ENCODE data around the gene FAM163B. TPM values are rescaled to one million over a fixed set of nuclear protein-coding genes. Genes with fewer than 3 reads are reported as not detected.

The FAM163B gene
- total RNA-seq, 2 donors from 2014 or later: not detected

DNA sequence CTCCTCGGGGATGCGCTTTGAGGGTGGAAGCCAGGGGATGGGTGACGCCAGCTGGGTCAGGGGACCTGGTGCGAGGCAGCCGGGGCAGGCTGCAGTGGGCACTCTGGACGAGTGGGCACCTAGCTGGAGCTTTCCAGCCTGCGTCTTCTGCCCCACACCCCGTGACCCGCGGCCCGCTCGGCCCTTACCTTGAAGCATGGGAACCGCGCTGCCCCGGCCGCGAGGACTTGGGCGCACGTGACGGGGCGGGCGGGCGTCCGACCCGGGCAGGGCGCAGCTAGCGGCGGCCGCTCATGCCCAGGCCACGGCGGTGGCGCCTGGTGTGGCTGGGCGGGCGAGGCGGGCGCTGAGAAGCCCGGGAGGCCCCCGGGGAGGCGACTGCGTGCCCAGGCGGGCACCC lies 300 bp downstream of the FAM163B start:
- Mint-ChIP-seq H3K27ac (no peak overlapping the region), H3K27me3 (ENCODE audit: insufficient read depth) (peaks cover 49% of the 10 kb centered on the region), H3K4me1 (no peaks in the 10 kb centered on the region), H3K9me3 (no peaks in the 10 kb centered on the region), H3K4me3 (no peak overlapping the region), H3K36me3 (ENCODE audit: low read depth) (no peaks in the 10 kb centered on the region)
- TF ChIP-seq, protein P1, sequence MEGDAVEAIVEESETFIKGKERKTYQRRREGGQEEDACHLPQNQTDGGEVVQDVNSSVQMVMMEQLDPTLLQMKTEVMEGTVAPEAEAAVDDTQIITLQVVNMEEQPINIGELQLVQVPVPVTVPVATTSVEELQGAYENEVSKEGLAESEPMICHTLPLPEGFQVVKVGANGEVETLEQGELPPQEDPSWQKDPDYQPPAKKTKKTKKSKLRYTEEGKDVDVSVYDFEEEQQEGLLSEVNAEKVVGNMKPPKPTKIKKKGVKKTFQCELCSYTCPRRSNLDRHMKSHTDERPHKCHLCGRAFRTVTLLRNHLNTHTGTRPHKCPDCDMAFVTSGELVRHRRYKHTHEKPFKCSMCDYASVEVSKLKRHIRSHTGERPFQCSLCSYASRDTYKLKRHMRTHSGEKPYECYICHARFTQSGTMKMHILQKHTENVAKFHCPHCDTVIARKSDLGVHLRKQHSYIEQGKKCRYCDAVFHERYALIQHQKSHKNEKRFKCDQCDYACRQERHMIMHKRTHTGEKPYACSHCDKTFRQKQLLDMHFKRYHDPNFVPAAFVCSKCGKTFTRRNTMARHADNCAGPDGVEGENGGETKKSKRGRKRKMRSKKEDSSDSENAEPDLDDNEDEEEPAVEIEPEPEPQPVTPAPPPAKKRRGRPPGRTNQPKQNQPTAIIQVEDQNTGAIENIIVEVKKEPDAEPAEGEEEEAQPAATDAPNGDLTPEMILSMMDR (conservative IDR thresholded peaks at IDR 0.05): no peak
- 7 to 14% methylated on average over 3 to 41 of the region's 41 CpGs for WGBS, 2 experiments (ENCODE audit: insufficient coverage in 1 of 2, insufficient read length in 1 of 2)
- Histone ChIP-seq H3K4me1 (ENCODE audit: control insufficient read depth, insufficient read depth, low read length) (no peaks in the 10 kb centered on the region), H3K4me3 (ENCODE audit: low read length) (no peak overlapping the region), H3K9me3 (ENCODE audit: control insufficient read depth, low read length) (no peaks in the 10 kb centered on the region), H3K36me3 (ENCODE audit: control insufficient read depth, insufficient read depth, low read length) (no peaks in the 10 kb centered on the region), H3K9ac (ENCODE audit: extremely low read depth, low read length, poor library complexity, severe bottlenecking) (no peak overlapping the region), H3K27me3 (ENCODE audit: control insufficient read depth, insufficient read depth, low read length, poor library complexity, severe bottlenecking) (peaks cover 70% of the 10 kb centered on the region), H3K27ac (ENCODE audit: low read depth, low read length) (no peak overlapping the region)
- DNase-seq: no peak

DNA sequence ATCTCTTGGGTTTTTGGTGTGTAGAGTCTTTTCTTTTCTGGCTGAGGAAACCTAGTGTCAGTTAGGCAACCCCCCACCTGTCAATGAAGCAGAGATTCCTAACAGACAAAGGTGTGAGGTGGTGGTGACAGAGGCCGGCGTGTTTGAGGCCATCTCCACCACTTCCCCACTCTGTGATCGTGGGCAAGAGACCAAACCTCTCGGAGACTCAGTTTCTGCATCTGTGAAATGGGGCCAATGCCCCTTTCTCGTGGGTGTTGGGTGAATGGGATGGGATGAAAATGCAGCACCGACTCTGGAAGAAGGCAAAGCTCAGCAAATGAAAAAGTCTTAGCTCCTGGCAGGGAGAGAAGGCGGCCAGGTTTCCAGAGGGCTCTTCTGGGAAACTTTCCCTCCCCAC lies 807 bp downstream of the FAM163B start:
- Mint-ChIP-seq H3K4me3 (no peak overlapping the region), H3K4me1 (no peaks in the 10 kb centered on the region), H3K27ac (no peak overlapping the region), H3K36me3 (ENCODE audit: low read depth) (no peaks in the 10 kb centered on the region), H3K9me3 (no peaks in the 10 kb centered on the region), H3K27me3 (ENCODE audit: insufficient read depth) (peaks cover 49% of the 10 kb centered on the region)
- DNase-seq: no peak
- TF ChIP-seq, protein P1 (conservative IDR thresholded peaks at IDR 0.05): no peak
- Histone ChIP-seq H3K36me3 (ENCODE audit: control insufficient read depth, insufficient read depth, low read length) (no peaks in the 10 kb centered on the region), H3K4me3 (ENCODE audit: low read length) (no peak overlapping the region), H3K4me1 (ENCODE audit: control insufficient read depth, insufficient read depth, low read length) (no peaks in the 10 kb centered on the region), H3K9me3 (ENCODE audit: control insufficient read depth, low read length) (no peaks in the 10 kb centered on the region), H3K9ac (ENCODE audit: extremely low read depth, low read length, poor library complexity, severe bottlenecking) (no peak overlapping the region), H3K27me3 (ENCODE audit: control insufficient read depth, insufficient read depth, low read length, poor library complexity, severe bottlenecking) (peaks cover 66% of the 10 kb centered on the region), H3K27ac (ENCODE audit: low read depth, low read length) (no peak overlapping the region)
- WGBS, 2 experiments (ENCODE audit: insufficient coverage in 1 of 2, insufficient read length in 1 of 2): 80% methylated on average over 4 to 7 of the region's 7 CpGs

DNA sequence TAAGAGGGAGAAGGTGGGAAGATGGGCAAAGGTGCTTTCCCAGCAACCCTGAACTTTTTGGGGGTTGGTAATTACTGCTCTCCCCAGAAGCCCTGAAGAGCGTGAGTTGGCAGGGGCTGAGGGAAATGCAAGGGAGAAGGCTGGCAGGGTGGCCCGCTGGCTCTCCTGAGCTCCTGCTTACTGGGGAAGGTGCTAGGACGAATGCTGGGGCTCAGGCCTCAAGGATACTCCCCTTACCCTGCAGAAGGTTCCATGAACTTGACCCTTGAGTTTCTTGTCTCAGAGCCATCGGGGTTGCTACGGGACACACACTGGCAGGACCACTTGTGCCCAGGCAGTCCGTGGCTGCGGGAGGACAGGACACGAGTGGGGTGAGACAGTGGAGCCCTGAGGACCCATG lies 1.2 kb downstream of the FAM163B start:
- no peaks in the 10 kb centered on the region for H3K4me1 ChIP-seq (ENCODE audit: control insufficient read depth, insufficient read depth, low read length)
- no peaks in the 10 kb centered on the region for H3K9me3 ChIP-seq (ENCODE audit: control insufficient read depth, low read length)
- H3K4me3 ChIP-seq (ENCODE audit: low read length): no peak overlapping the region
- Mint-ChIP-seq H3K9me3 (no peaks in the 10 kb centered on the region), H3K36me3 (ENCODE audit: low read depth) (no peaks in the 10 kb centered on the region), H3K27ac (no peak overlapping the region), H3K4me1 (no peaks in the 10 kb centered on the region), H3K4me3 (no peak overlapping the region), H3K27me3 (ENCODE audit: insufficient read depth) (peaks cover 48% of the 10 kb centered on the region)
- TF ChIP-seq, protein P1 (conservative IDR thresholded peaks at IDR 0.05): no peak
- H3K27me3 ChIP-seq (ENCODE audit: control insufficient read depth, insufficient read depth, low read length, poor library complexity, severe bottlenecking): peaks cover 62% of the 10 kb centered on the region
- H3K9ac ChIP-seq (ENCODE audit: extremely low read depth, low read length, poor library complexity, severe bottlenecking): no peak overlapping the region
- no peak overlapping the region for H3K27ac ChIP-seq (ENCODE audit: low read depth, low read length)
- no peaks in the 10 kb centered on the region for H3K36me3 ChIP-seq (ENCODE audit: control insufficient read depth, insufficient read depth, low read length)
- WGBS, 2 experiments (ENCODE audit: insufficient coverage in 1 of 2, insufficient read length in 1 of 2): 81 to 92% methylated on average over 8 of the region's 8 CpGs
- DNase-seq: no peak

All from endodermal cell (in vitro differentiated cells).